ENCODE results near the gene GABBR2. TPM values are rescaled to one million over a fixed set of nuclear protein-coding genes. Genes with fewer than 3 reads are reported as not detected.
"Not testable (repeated sequence)": the region's sequence is repeated elsewhere in the genome, so short reads cannot be mapped to it uniquely, and the experiment has no call there.

GABBR2 gene
- total RNA-seq, 2 donors from 2014 or later = 0.41 TPM; not detected in 1

- DNase-seq = no peak
- intact Hi-C loops (cut with DNase I) = no loop called here
- no peak for ATAC-seq
These were observed 428.2 kb downstream of the GABBR2 start for GRCh38 chr9:98280574-98280973.

- intact Hi-C loops (cut with DNase I) = no loop called here
- DNase-seq = no peak
- no peak for ATAC-seq
These were observed 428.6 kb downstream of the GABBR2 start for GRCh38 chr9:98280162-98280561.

- intact Hi-C loops (cut with DNase I) = no loop called here
- ATAC-seq = no peak
These were observed 431.7 kb downstream of the GABBR2 start for GRCh38 chr9:98276907-98277469.

GRCh38 chr9:98275159-98275558 lies 433.6 kb downstream of the GABBR2 start:
- ATAC-seq (no peak), DNase-seq (no peak)
- intact Hi-C loops (cut with DNase I) = no loop called here

More at GRCh38 chr9:98276907-98277469, 431.7 kb downstream of the GABBR2 start:
- DNase-seq = no peak

GRCh38 chr9:98272083-98272482 lies 436.7 kb downstream of the GABBR2 start:
- DNase-seq (no peak), ATAC-seq (no peak)
- intact Hi-C loops (cut with DNase I) = no loop called here

GRCh38 chr9:98271479-98271878 lies 437.3 kb downstream of the GABBR2 start:
- DNase-seq (no peak), ATAC-seq (no peak)
- intact Hi-C loops (cut with DNase I) = no loop called here

GRCh38 chr9:98270284-98270683 lies 438.5 kb downstream of the GABBR2 start:
- ATAC-seq; intact Hi-C loops (cut with DNase I); DNase-seq: not testable (repeated sequence)

GRCh38 chr9:98269652-98270051 lies 439.1 kb downstream of the GABBR2 start:
- ATAC-seq, DNase-seq: not testable (repeated sequence)
- intact Hi-C loops (cut with DNase I) = loop anchor here (10.0 kb wide), 3 partner anchors 195 to 805 kb away; no protein-coding TSS in a partner anchor

- not testable (repeated sequence) for ATAC-seq
- intact Hi-C loops (cut with DNase I) = loop anchor here (10.0 kb wide), 3 partner anchors 193 to 803 kb away; no protein-coding TSS in a partner anchor
These were observed 441.2 kb downstream of the GABBR2 start for GRCh38 chr9:98267556-98267955.

GRCh38 chr9:98264516-98264915 lies 444.2 kb downstream of the GABBR2 start:
- DNase-seq (no peak), ATAC-seq (no peak)
- intact Hi-C loops (cut with DNase I) = loop anchor here (5.0 to 10.0 kb wide), 4 partner anchors 187 to 800 kb away; no protein-coding TSS in a partner anchor

More at GRCh38 chr9:98267556-98267955, 441.2 kb downstream of the GABBR2 start:
- DNase-seq = not testable (repeated sequence)

- ATAC-seq (peak; percentile 94 to 96), DNase-seq (peak; percentile 78)
- intact Hi-C loops (cut with DNase I) = loop anchor here (2.0 to 10.0 kb wide), 6 partner anchors 59 to 799 kb away; no protein-coding TSS in a partner anchor
These were observed 445.0 kb downstream of the GABBR2 start for GRCh38 chr9:98263482-98264357.

GRCh38 chr9:98263080-98263479 lies 445.7 kb downstream of the GABBR2 start:
- ATAC-seq = no peak
- DNase-seq = no peak
- intact Hi-C loops (cut with DNase I) = loop anchor here (2.0 to 10.0 kb wide), 6 partner anchors 58 to 798 kb away; no protein-coding TSS in a partner anchor

- DNase-seq = no peak
- intact Hi-C loops (cut with DNase I) = loop anchor here (2.0 to 10.0 kb wide), 6 partner anchors 57 to 797 kb away; no protein-coding TSS in a partner anchor
- ATAC-seq = no peak
These were observed 446.7 kb downstream of the GABBR2 start for GRCh38 chr9:98262056-98262455.

GRCh38 chr9:98260635-98261034 lies 448.1 kb downstream of the GABBR2 start:
- ATAC-seq = no peak
- no peak for DNase-seq
- intact Hi-C loops (cut with DNase I) = loop anchor here (5.0 to 10.0 kb wide), 4 partner anchors 183 to 796 kb away; no protein-coding TSS in a partner anchor

GRCh38 chr9:98259791-98260190 lies 448.9 kb downstream of the GABBR2 start:
- ATAC-seq = no peak
- DNase-seq = no peak
- intact Hi-C loops (cut with DNase I) = loop anchor here (5.0 to 10.0 kb wide), 6 partner anchors 182 to 795 kb away; partner anchors contain the start of genes ANP32B (in 1 of the 2) and TRMO (in 1 of the 2)

GRCh38 chr9:98256756-98257155 lies 452.0 kb downstream of the GABBR2 start:
- ATAC-seq = no peak
- DNase-seq = no peak
- intact Hi-C loops (cut with DNase I) = loop anchor here (5.0 kb wide), 2 partner anchors 274 to 334 kb away; partner anchors contain the start of genes ANP32B (in 1 of the 2) and TRMO (in 1 of the 2)

GRCh38 chr9:98255578-98256296 lies 453.0 kb downstream of the GABBR2 start, which contains the start of gene TBC1D2:
TBC1D2 (minus strand) TSS chr9:98255649; CDS start chr9:98255541, 108 bp downstream.
- DNase-seq = peak; percentile 94
- ATAC-seq = peak; percentile 97 to 98
- intact Hi-C loops (cut with DNase I) = loop anchor here (5.0 kb wide), 2 partner anchors 273 to 333 kb away; partner anchors contain the start of genes ANP32B (in 1 of the 2) and TRMO (in 1 of the 2)

- peak; percentile 12 to 18 for ATAC-seq
- DNase-seq = no peak
- intact Hi-C loops (cut with DNase I) = loop anchor here (5.0 kb wide), 2 partner anchors 273 to 333 kb away; partner anchors contain the start of genes ANP32B (in 1 of the 2) and TRMO (in 1 of the 2)
These were observed 453.6 kb downstream of the GABBR2 start for GRCh38 chr9:98255061-98255577.

All from left cardiac atrium (tissue), 4 donors.